Right cardiac atrium (tissue), 5 donors: ENCODE measurements around the gene LDLRAD2. TPM values are rescaled to one million over a fixed set of nuclear protein-coding genes. Genes with fewer than 3 reads are reported as not detected.

Source experiments
- ATAC-seq, 2 donors: fragments of 200-7000 bp; cut with Tn5 transposase; one replicate each; pipeline versions ENCODE4 v1.8.0 to v1.9.1; 2020; ENCODE audit warnings: moderate library complexity in 2 of 2, mild to moderate bottlenecking in 1 of 2
- DNase-seq, 3 donors: peaks; one replicate each; pipeline ENCODE4 v3.0.0-alpha.2; 2020
- H3K27ac ChIP-seq: one replicate; pipeline ENCODE4 v1.5.1; 2013; ENCODE audit warnings: mild to moderate bottlenecking, low read length, control low read depth, moderate library complexity
- H3K27me3 ChIP-seq: one replicate; pipeline ENCODE4 v1.6.1; 2013; ENCODE audit not compliant: control insufficient read depth, insufficient read depth
- H3K4me1 ChIP-seq: one replicate; pipeline ENCODE4 v1.6.1; 2013; ENCODE audit warnings: low read length; ENCODE audit not compliant: control insufficient read depth, insufficient read depth
- H3K4me3 ChIP-seq: one replicate; pipeline ENCODE4 v1.5.1; 2013; ENCODE audit warnings: low read length, control low read depth
- H3K9me3 ChIP-seq: one replicate; pipeline ENCODE4 v1.6.1; 2013; ENCODE audit warnings: low read length; ENCODE audit not compliant: control insufficient read depth
- WGBS: extraction: QIAGEN DNeasy Blood & Tissue Kit; methylation state at CpG from one replicate; pipeline ENCODE4 v1.1.7; 2013; 5-methylcytosine and 5-hydroxymethylcytosine counted together
- intact Hi-C, 4 donors: fragments of 100-400 bp; cut with DNase I; formaldehyde crosslinking; loops; one replicate each; pipeline versions ENCODE4 v1.11.0 to v1.14.0; 2022 to 2023
- polyA plus RNA-seq: library from polyadenylated mRNA; stranded (reverse); fragments of 200-250 nt; gene quantifications from one replicate; pipeline ENCODE4 v1.2.3, GENCODE V29; 2013
- total RNA-seq, 4 donors: library from RNA; stranded (reverse); fragmentation: NEBNext Ultra II Directional; extraction: Animal tissue kit (Norgen Biotek cat#: 25700); gene quantifications; one replicate each; pipeline ENCODE4 v1.2.1, GENCODE V29; 2021
- donor health status: healthy with polysubstance abuse.
- donor health status: DM: no; HTN: yes; CAD: no.
- donor health status: DM: no; HTN: no; CAD: no.
- donor health status: DM: no; HTN: yes; CAD: no; lungs with severe emphysema.
- donor health status: DM: yes; HTN: yes; CAD: no.

Gene LDLRAD2
- total and polyA plus RNA-seq, 5 donors, result 0.06 to 4.7 (median 0.23) TPM; not detected in 2

DNA sequence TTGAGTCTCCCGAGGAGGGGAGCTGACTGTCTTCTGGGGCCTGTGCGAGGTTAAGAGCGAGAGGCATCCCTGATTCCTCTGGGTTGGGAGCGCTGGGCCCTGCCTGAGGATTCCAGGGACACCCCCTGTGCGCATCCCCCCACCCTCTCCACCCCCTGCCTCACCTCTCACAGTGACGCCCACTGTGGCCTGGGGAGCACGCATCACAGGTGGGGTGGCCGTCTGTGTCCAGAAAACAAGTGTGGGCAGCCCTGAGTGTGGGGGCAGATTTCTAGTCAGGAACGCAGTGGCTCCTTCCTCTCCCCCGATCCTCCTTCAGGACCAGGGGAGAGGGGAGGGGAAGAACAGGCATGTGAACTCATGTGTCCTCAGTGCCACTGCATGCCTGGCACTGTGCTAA is 61.7 kb downstream of the LDLRAD2 start:
- Histone ChIP-seq H3K4me1 (no peaks in the 10 kb centered on the region), H3K27ac (no peak overlapping the region), H3K27me3 (no peaks in the 10 kb centered on the region), H3K4me3 (no peak overlapping the region), H3K9me3 (no peaks in the 10 kb centered on the region)
- WGBS, result 90% methylated on average over 10 of the region's 10 CpGs
- no peak for DNase-seq
- intact Hi-C loops, result loop anchor here in 1 of 4 donors (10.0 kb wide), 1 partner anchor 91 kb away; no protein-coding TSS in a partner anchor
- no peak for ATAC-seq

GRCh38 chr1:21874328-21874727 is 62.3 kb downstream of the LDLRAD2 start:
- Histone ChIP-seq H3K27me3 (no peaks in the 10 kb centered on the region), H3K9me3 (no peaks in the 10 kb centered on the region), H3K4me1 (no peaks in the 10 kb centered on the region), H3K4me3 (no peak overlapping the region), H3K27ac (no peak overlapping the region)
- 85% methylated on average over 16 of the region's 16 CpGs for WGBS
- DNase-seq (peak in 1 of 3 donors; percentile 49), ATAC-seq (no peak)
- intact Hi-C loops, result loop anchor here in 1 of 4 donors (10.0 kb wide), 1 partner anchor 90 kb away; no protein-coding TSS in a partner anchor

Other genes with a start within 250 kb of the LDLRAD2 start
- gene RAP1GAP, start 142.9 kb upstream of the LDLRAD2 start, total RNA-seq, result 10 to 100 TPM; 15.3 to 18.7 (median 16.4) TPM
- 18.4 TPM for gene RAP1GAP, start 142.9 kb upstream of the LDLRAD2 start, polyA plus RNA-seq
- 10 to 100 TPM; 45.1 to 49.4 (median 46.0) TPM for gene USP48, start 29.1 kb upstream of the LDLRAD2 start, total RNA-seq
- gene USP48, start 29.1 kb upstream of the LDLRAD2 start, polyA plus RNA-seq, result 19.9 TPM
- 100 to 1,000 TPM; 320 to 659 (median 492) TPM for gene HSPG2, start 125.0 kb downstream of the LDLRAD2 start, total RNA-seq
- 257 TPM for gene HSPG2, start 125.0 kb downstream of the LDLRAD2 start, polyA plus RNA-seq
- under 1 TPM in 1 of 4 donors, not detected in 3; 0.53 TPM for gene CELA3B, start 164.8 kb downstream of the LDLRAD2 start, total RNA-seq
- 0.09 TPM for gene CELA3B, start 164.8 kb downstream of the LDLRAD2 start, polyA plus RNA-seq
- under 1 TPM in 1 of 4 donors, not detected in 3; 0.86 TPM for gene CELA3A, start 189.4 kb downstream of the LDLRAD2 start, total RNA-seq
- not detected for gene CELA3A, start 189.4 kb downstream of the LDLRAD2 start, polyA plus RNA-seq
- 100 to 1,000 TPM; 121 to 178 (median 133) TPM for gene CDC42, start 240.4 kb downstream of the LDLRAD2 start, total RNA-seq
- 92.1 TPM for gene CDC42, start 240.4 kb downstream of the LDLRAD2 start, polyA plus RNA-seq